Breast epithelium (tissue), 4 donors: ENCODE results near the gene GDA. TPM values are rescaled to one million over a fixed set of nuclear protein-coding genes. Genes with fewer than 3 reads are reported as not detected.

Experiments
- DNase-seq, 2 donors: peaks; one replicate each; pipeline ENCODE4 v3.0.0-alpha.2; 2019; ENCODE audit warnings: low spot score in 2 of 2
- H3K27ac ChIP-seq, 2 donors: fragments of 200-600 bp; sonication (generic) in 1 of 2; one replicate each; pipeline ENCODE4 v1.5.1; 2016 to 2019; ENCODE audit warnings: mild to moderate bottlenecking in 1 of 2
- H3K27me3 ChIP-seq, 2 donors: fragments of 200-600 bp; sonication (generic) in 1 of 2; one replicate each; pipeline versions ENCODE4 v1.5.1 to v1.6.0; 2017 to 2019; ENCODE audit warnings: control low read depth in 1 of 2, mild to moderate bottlenecking in 1 of 2
- H3K36me3 ChIP-seq: fragments of 200-600 bp; one replicate; pipeline ENCODE4 v1.5.1; 2019
- H3K4me1 ChIP-seq, 2 donors: fragments of 200-600 bp; sonication (generic); one replicate each; pipeline ENCODE4 v1.5.1; 2016 to 2019; ENCODE audit warnings: control low read depth in 1 of 2
- H3K4me3 ChIP-seq, 3 donors: fragments of 200-600 bp; sonication (generic); 1 replicate in 2 of 3; 2 replicates in 1 of 3; pipeline ENCODE4 v1.5.1; 2016 to 2019; ENCODE audit warnings: mild to moderate bottlenecking in 3 of 3, moderate library complexity in 2 of 3
- H3K9me3 ChIP-seq, 2 donors: fragments of 200-600 bp; sonication (generic) in 1 of 2; one replicate each; pipeline ENCODE4 v1.5.1; 2016 to 2019; ENCODE audit warnings: control low read depth in 1 of 2
- CTCF ChIP-seq, 3 donors: fragments of 450-650 bp; IDR thresholded peaks; one replicate each; pipeline ENCODE4 v1.5.1; 2016 to 2017; ENCODE audit warnings: antibody characterized with exemption in 3 of 3, mild to moderate bottlenecking in 3 of 3, moderate library complexity in 3 of 3
- POLR2A ChIP-seq: fragments of 450-650 bp; IDR thresholded peaks from one replicate; pipeline ENCODE4 v1.6.1; 2016; ENCODE audit warnings: antibody characterized with exemption, mild to moderate bottlenecking, moderate library complexity
- POLR2AphosphoS5 ChIP-seq, 3 donors: sonication (generic); formaldehyde crosslinking; IDR thresholded peaks; one replicate each; pipeline ENCODE4 v1.6.1; 2017; ENCODE audit warnings: antibody characterized with exemption in 3 of 3
- intact Hi-C: fragments of 100-400 bp; cut with DNase I; formaldehyde crosslinking; loops from one replicate; pipeline ENCODE4 v1.15.1; 2023; ENCODE audit warnings: low total_unique reads
- total RNA-seq, 3 donors: library from RNA; depleted of rRNA; stranded (reverse); fragments of >200 nt; gene quantifications; one replicate each; pipeline ENCODE4 v1.1.0, GENCODE V29; 2016

The GDA gene
- total RNA-seq, 3 donors from 2014 or later = 1.3 to 3.0 TPM; not detected in 1

- Histone ChIP-seq H3K9me3 (no peaks in the 10 kb centered on the region), H3K27me3 (no peaks in the 10 kb centered on the region), H3K4me3 (no peak overlapping the region), H3K27ac (no peak overlapping the region), H3K36me3 (no peaks in the 10 kb centered on the region), H3K4me1 (no peaks in the 10 kb centered on the region)
- TF ChIP-seq POLR2AphosphoS5 (IDR thresholded peaks at IDR 0.05) = no peak
- no peak for TF ChIP-seq POLR2A
- no peak for TF ChIP-seq CTCF (IDR thresholded peaks at IDR 0.05)
- intact Hi-C loops = no loop called here
- no peak for DNase-seq
Measured at GRCh38 chr9:72232778-72233177, 83.5 kb downstream of the GDA start.

GRCh38 chr9:72247549-72247948 lies 98.3 kb downstream of the GDA start:
- TF ChIP-seq POLR2AphosphoS5 (IDR thresholded peaks at IDR 0.05) (no peak), POLR2A (no peak), CTCF (IDR thresholded peaks at IDR 0.05) (no peak)
- Histone ChIP-seq H3K27me3 (no peaks in the 10 kb centered on the region), H3K27ac (no peak overlapping the region), H3K4me3 (no peak overlapping the region), H3K9me3 (no peaks in the 10 kb centered on the region), H3K36me3 (no peaks in the 10 kb centered on the region), H3K4me1 (no peaks in the 10 kb centered on the region)
- no peak for DNase-seq
- intact Hi-C loops = no loop called here

GRCh38 chr9:72251589-72251988 lies 102.3 kb downstream of the GDA start:
- no peak for DNase-seq
- no peaks in the 10 kb centered on the region for H3K9me3 ChIP-seq
- H3K4me1 ChIP-seq = no peaks in the 10 kb centered on the region
- TF ChIP-seq POLR2A (no peak), POLR2AphosphoS5 (IDR thresholded peaks at IDR 0.05) (no peak), CTCF (IDR thresholded peaks at IDR 0.05) (no peak)
- H3K27ac ChIP-seq = no peak overlapping the region
- no peaks in the 10 kb centered on the region for H3K27me3 ChIP-seq
- no peaks in the 10 kb centered on the region for H3K36me3 ChIP-seq
- intact Hi-C loops = no loop called here
- no peak overlapping the region for H3K4me3 ChIP-seq

GRCh38 chr9:72254901-72255545 lies 105.8 kb downstream of the GDA start:
- H3K4me1 ChIP-seq = no peaks in the 10 kb centered on the region
- H3K4me3 ChIP-seq = no peak overlapping the region
- intact Hi-C loops = no loop called here
- DNase-seq = no peak
- H3K27me3 ChIP-seq = peaks cover 0 to 5% of the 10 kb centered on the region in 2 donors
- H3K9me3 ChIP-seq = no peaks in the 10 kb centered on the region
- TF ChIP-seq POLR2A = no peak
- no peak for TF ChIP-seq POLR2AphosphoS5 (IDR thresholded peaks at IDR 0.05)
- no peak for TF ChIP-seq CTCF (IDR thresholded peaks at IDR 0.05)
- no peaks in the 10 kb centered on the region for H3K36me3 ChIP-seq
- H3K27ac ChIP-seq = no peak overlapping the region

- Histone ChIP-seq H3K4me1 (no peaks in the 10 kb centered on the region), H3K4me3 (no peak overlapping the region), H3K36me3 (no peaks in the 10 kb centered on the region), H3K27me3 (peaks cover 0 to 5% of the 10 kb centered on the region in 2 donors), H3K9me3 (no peaks in the 10 kb centered on the region), H3K27ac (no peak overlapping the region)
- intact Hi-C loops = no loop called here
- DNase-seq = no peak
- TF ChIP-seq POLR2A (no peak), POLR2AphosphoS5 (IDR thresholded peaks at IDR 0.05) (no peak), CTCF (IDR thresholded peaks at IDR 0.05) (no peak)
Measured at GRCh38 chr9:72255569-72255968, 106.3 kb downstream of the GDA start.
